Measurements from ENCODE around the gene DPM1. TPM values are rescaled to one million over a fixed set of nuclear protein-coding genes. Genes with fewer than 3 reads are reported as not detected.

Gene DPM1
- total and polyA plus RNA-seq, 2 donors (not counting 3 experiments of a cell fraction or from before 2014, with no cell fraction given): 33.9 to 41.9 TPM

DNA sequence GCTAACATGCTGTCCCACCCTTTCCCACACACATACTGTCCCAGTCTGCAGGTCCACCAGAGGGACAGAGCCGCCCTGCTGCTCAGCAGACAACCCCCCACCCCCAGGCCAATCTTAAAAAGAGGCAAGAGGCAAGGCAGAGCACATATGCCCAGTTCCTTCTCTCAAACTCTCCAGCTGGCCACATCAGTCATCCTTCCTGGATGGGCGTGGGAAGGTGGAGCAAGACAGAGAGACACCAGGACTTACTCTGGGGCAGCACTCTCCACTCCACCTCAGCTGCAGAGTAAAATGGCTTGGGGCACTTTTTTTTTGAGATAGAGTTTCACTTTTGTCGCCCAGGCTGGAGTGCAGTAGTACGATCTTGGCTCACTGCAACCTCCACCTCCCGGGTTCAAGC lies 11.1 kb upstream of the DPM1 start:
- no peak overlapping the region for H3K9ac ChIP-seq (replicated peaks; ENCODE audit: extremely low read depth, insufficient read depth, low read length)
- H3K4me2 ChIP-seq (ENCODE audit: insufficient read depth, low read length): no peak overlapping the region
- BruUV-seq (replicated peaks): no TSS peak
- no peaks in the 10 kb centered on the region for H3K9me3 ChIP-seq (replicated peaks; ENCODE audit: control insufficient read depth, insufficient read depth, low read length)
- H3K36me3 ChIP-seq (ENCODE audit: control insufficient read depth in 2 of 2, extremely low read depth in 1 of 2, insufficient read depth in 2 of 2, low read length in 2 of 2): no peaks in the 10 kb centered on the region
- intact Hi-C loops (cut with micrococcal nuclease): no loop called here
- H4K20me1 ChIP-seq (replicated peaks; ENCODE audit: control insufficient read depth, extremely low read depth, insufficient read depth, low read length): no peaks in the 10 kb centered on the region
- H2AFZ ChIP-seq (ENCODE audit: low read depth, low read length): no peak overlapping the region
- ChIA-PET POLR2A (no interaction called here), CTCF (interaction anchor here (2.5 kb wide), 1 partner anchor 12 kb away, joined by 10 read pairs; no protein-coding TSS in a partner anchor)
- no peaks in the 10 kb centered on the region for H3K79me2 ChIP-seq (ENCODE audit: control insufficient read depth, insufficient read depth, low read length)
- H3K4me3 ChIP-seq (replicated peaks in 1 of 3; ENCODE audit: insufficient read depth in 1 of 3, low read depth in 1 of 3, low read length in 3 of 3): no peak overlapping the region
- FAIRE-seq (no peak), DNase-seq (ENCODE audit: low read depth, low spot score) (no peak)
- H3K9me1 ChIP-seq (replicated peaks; ENCODE audit: control insufficient read depth, extremely low read depth, insufficient read depth, low read length): no peaks in the 10 kb centered on the region
- TF ChIP-seq GATA2 (IDR thresholded peaks at IDR 0.05; ENCODE audit: insufficient read depth, insufficient read length, low read depth, low read length): no peak
- TF ChIP-seq POLR2A (IDR thresholded peaks at IDR 0.05; ENCODE audit: low read depth, low read length): no peak
- TF ChIP-seq JUN (IDR thresholded peaks at IDR 0.05; ENCODE audit: borderline replicate concordance, insufficient read depth, insufficient read length, low read depth): no peak
- TF ChIP-seq FOS (IDR thresholded peaks at IDR 0.05; ENCODE audit: borderline replicate concordance, insufficient read depth, low read length): no peak
- no peak for TF ChIP-seq MYC (IDR thresholded peaks at IDR 0.05; ENCODE audit: low read depth, low read length)
- no peak for TF ChIP-seq EZH2 (IDR thresholded peaks at IDR 0.05; ENCODE audit: borderline replicate concordance, low read depth, low read length, severe bottlenecking)
- TF ChIP-seq, protein P1, sequence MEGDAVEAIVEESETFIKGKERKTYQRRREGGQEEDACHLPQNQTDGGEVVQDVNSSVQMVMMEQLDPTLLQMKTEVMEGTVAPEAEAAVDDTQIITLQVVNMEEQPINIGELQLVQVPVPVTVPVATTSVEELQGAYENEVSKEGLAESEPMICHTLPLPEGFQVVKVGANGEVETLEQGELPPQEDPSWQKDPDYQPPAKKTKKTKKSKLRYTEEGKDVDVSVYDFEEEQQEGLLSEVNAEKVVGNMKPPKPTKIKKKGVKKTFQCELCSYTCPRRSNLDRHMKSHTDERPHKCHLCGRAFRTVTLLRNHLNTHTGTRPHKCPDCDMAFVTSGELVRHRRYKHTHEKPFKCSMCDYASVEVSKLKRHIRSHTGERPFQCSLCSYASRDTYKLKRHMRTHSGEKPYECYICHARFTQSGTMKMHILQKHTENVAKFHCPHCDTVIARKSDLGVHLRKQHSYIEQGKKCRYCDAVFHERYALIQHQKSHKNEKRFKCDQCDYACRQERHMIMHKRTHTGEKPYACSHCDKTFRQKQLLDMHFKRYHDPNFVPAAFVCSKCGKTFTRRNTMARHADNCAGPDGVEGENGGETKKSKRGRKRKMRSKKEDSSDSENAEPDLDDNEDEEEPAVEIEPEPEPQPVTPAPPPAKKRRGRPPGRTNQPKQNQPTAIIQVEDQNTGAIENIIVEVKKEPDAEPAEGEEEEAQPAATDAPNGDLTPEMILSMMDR (IDR thresholded peaks at IDR 0.05; ENCODE audit: extremely low read depth in 1 of 2, insufficient read depth in 1 of 2, low read depth in 1 of 2, low read length in 2 of 2): no peak
- H3K27ac ChIP-seq (ENCODE audit: insufficient read depth, low read depth, low read length): no peak overlapping the region
- peaks cover 7 to 8% of the 10 kb centered on the region in 2 experiments for H3K27me3 ChIP-seq (ENCODE audit: control insufficient read depth in 2 of 2, insufficient read depth in 2 of 2, low read length in 2 of 2)
- H3K4me1 ChIP-seq (ENCODE audit: control insufficient read depth, extremely low read depth, insufficient read depth, low read length): no peaks in the 10 kb centered on the region
- dilution Hi-C loops (cut with MboI; ENCODE audit: extremely low pct_ligation_motif_present, low sequenced_read_pairs): no loop called here
